Sigmoid colon (tissue), 7 donors: ENCODE data around the gene ATXN2. TPM values are rescaled to one million over a fixed set of nuclear protein-coding genes. Genes with fewer than 3 reads are reported as not detected.
"Not testable (repeated sequence)": the region's sequence is repeated elsewhere in the genome, so short reads cannot be mapped to it uniquely, and the experiment has no call there.

Source experiments
- DNase-seq: peaks from one replicate; pipeline ENCODE4 v3.0.0-alpha.2; 2019
- H3K27ac ChIP-seq, 4 donors: fragments of 200-600 bp; sonication (generic); one replicate each; pipeline ENCODE4 v1.5.1; 2016 to 2019; ENCODE audit warnings: mild to moderate bottlenecking in 1 of 4
- H3K27me3 ChIP-seq, 3 donors: fragments of 200-600 bp; sonication (generic); one replicate each; pipeline ENCODE4 v1.5.1; 2019; ENCODE audit warnings: mild to moderate bottlenecking in 1 of 3
- H3K36me3 ChIP-seq, 4 donors: fragments of 200-600 bp; sonication (generic); one replicate each; pipeline ENCODE4 v1.5.1; 2016 to 2019
- H3K4me1 ChIP-seq, 4 donors: fragments of 200-600 bp; sonication (generic); one replicate each; pipeline ENCODE4 v1.5.1; 2017 to 2019
- H3K4me3 ChIP-seq, 4 donors: fragments of 200-600 bp; sonication (generic); one replicate each; pipeline ENCODE4 v1.5.1; 2017 to 2019; ENCODE audit warnings: mild to moderate bottlenecking in 2 of 4, moderate library complexity in 1 of 4
- H3K9me3 ChIP-seq, 4 donors: fragments of 200-600 bp in 3 of 4; sonication (generic) in 3 of 4; one replicate each; pipeline versions ENCODE4 v1.5.1 to v1.6.1; 2013 to 2019
- EP300 ChIP-seq, 4 donors: sonication (generic); formaldehyde crosslinking; IDR thresholded peaks; one replicate each; pipeline ENCODE4 v1.6.1; 2017; ENCODE audit warnings: antibody characterized with exemption in 4 of 4
- POLR2A ChIP-seq, 2 donors: fragments of 450-650 bp; IDR thresholded peaks; one replicate each; pipeline ENCODE4 v1.6.1; 2016; ENCODE audit warnings: antibody characterized with exemption in 2 of 2, mild to moderate bottlenecking in 2 of 2, moderate library complexity in 2 of 2
- POLR2AphosphoS5 ChIP-seq, 4 donors: sonication (generic); formaldehyde crosslinking; IDR thresholded peaks; one replicate each; pipeline ENCODE4 v1.6.1; 2017; ENCODE audit warnings: antibody characterized with exemption in 4 of 4
- WGBS, 2 donors: extraction: QIAGEN DNeasy Blood & Tissue Kit; methylation state at CpG; one replicate each; pipeline ENCODE4 v1.1.7; 2013; 5-methylcytosine and 5-hydroxymethylcytosine counted together
- intact Hi-C: fragments of 100-400 bp; cut with DNase I; formaldehyde crosslinking; loops from one replicate; pipeline ENCODE4 v1.15.1; 2023
- polyA plus RNA-seq, 3 donors: library from polyadenylated mRNA; stranded (reverse); fragments of 200-250 nt; gene quantifications; one replicate each; pipeline ENCODE4 v1.2.3, GENCODE V29; 2013
- total RNA-seq, 4 donors: library from RNA; depleted of rRNA; stranded (reverse); fragments of >200 nt; gene quantifications; one replicate each; pipeline ENCODE4 v1.1.0, GENCODE V29; 2016
- TF ChIP-seq, protein P1 (sequence below), 4 experiments: fragments of 450-650 bp in 3 of 4; fragments of 200-600 bp in 1 of 4; IDR thresholded peaks; one replicate each; pipeline ENCODE4 v1.5.1; 2016 to 2019; ENCODE audit warnings: antibody characterized with exemption in 4 of 4, mild to moderate bottlenecking in 3 of 4, moderate library complexity in 2 of 4
- donor health status: healthy with polysubstance abuse.
- donor health status: Bipolar disorder and iron deficiency.
- donor health status: healthy.

Gene ATXN2
- total and polyA plus RNA-seq, 7 donors: 6.5 to 119 (median 42.5) TPM

DNA sequence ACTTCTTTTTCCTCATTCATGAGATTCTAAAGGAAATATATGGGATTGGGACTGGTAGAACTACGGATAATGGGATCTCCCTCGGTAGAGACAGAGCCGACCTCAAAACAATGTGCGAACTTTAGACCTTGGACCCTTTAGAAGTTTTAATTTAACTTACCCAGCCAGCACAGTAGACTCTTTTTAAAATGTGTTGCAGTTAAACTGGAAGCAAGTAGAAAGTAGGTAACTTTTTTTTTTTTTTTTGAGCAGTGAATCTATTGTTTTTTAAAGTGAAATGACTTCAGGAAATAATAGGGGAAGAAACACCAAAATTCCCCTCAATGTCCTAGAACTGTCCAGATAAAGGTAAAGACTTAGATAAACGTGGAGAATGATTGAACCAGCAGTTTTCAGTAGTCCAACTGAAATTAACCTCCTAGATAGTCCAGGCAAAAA lies 1.1 kb upstream of the ATXN2 start:
- TF ChIP-seq POLR2A (IDR thresholded peaks at IDR 0.05): no peak
- no peak for TF ChIP-seq EP300 (IDR thresholded peaks at IDR 0.05)
- no peak for TF ChIP-seq POLR2AphosphoS5 (IDR thresholded peaks at IDR 0.05)
- TF ChIP-seq, protein P1, sequence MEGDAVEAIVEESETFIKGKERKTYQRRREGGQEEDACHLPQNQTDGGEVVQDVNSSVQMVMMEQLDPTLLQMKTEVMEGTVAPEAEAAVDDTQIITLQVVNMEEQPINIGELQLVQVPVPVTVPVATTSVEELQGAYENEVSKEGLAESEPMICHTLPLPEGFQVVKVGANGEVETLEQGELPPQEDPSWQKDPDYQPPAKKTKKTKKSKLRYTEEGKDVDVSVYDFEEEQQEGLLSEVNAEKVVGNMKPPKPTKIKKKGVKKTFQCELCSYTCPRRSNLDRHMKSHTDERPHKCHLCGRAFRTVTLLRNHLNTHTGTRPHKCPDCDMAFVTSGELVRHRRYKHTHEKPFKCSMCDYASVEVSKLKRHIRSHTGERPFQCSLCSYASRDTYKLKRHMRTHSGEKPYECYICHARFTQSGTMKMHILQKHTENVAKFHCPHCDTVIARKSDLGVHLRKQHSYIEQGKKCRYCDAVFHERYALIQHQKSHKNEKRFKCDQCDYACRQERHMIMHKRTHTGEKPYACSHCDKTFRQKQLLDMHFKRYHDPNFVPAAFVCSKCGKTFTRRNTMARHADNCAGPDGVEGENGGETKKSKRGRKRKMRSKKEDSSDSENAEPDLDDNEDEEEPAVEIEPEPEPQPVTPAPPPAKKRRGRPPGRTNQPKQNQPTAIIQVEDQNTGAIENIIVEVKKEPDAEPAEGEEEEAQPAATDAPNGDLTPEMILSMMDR (IDR thresholded peaks at IDR 0.05): no peak
- no peak for DNase-seq
- intact Hi-C loops: no loop called here
- Histone ChIP-seq H3K27ac (peak overlapping the region; percentile 96 to 99 (median 98)), H3K4me1 (peaks cover 0 to 30% (median 26%) of the 10 kb centered on the region in 4 donors), H3K4me3 (peak overlapping the region in 3 of 4 donors; percentile 83 to 97 (median 96)), H3K9me3 (no peaks in the 10 kb centered on the region), H3K36me3 (no peaks in the 10 kb centered on the region), H3K27me3 (no peaks in the 10 kb centered on the region)
- WGBS, 2 donors: 2 to 12% methylated on average over 5 of the region's 5 CpGs

DNA sequence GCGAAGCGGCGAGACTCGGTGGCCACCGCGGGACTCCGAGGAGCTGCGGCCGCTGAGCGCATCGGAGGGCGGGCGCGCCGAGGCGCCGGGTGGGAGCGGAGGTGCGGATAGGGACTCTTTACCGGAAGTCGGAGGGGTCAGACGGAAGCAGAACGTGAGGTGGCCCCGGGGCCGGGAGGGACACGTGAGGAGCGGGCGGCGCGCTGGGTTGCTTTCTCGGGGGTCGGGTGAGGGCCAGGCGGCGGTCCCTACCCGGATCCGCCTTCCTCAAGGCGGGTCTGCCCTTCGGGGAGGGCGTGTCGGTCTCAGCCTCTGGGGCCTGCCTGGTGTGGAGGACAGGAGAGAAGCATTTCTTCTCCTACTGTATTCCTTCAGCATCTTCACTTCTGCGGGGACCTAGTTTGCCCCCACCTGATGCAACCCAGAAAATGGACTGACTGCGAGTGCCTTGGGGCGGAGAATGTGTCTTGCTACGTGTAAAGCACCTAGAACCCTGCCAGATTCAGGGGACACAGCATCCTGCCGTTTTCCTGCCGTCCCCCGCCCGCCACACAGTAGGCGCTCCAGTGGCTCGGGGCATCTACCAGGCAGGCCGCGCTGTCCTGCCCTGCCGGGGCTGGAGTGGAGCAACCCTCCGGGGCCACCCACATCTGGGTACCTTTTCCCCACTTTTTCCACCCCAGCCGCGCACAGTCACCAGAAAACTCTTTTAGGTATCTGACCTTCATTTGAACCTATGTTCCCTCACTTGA lies 514 bp upstream of the ATXN2 start:
- intact Hi-C loops: loop anchor here (5.0 kb wide), 2 partner anchors 38 to 88 kb away; partner anchors contain the start of genes ACAD10 and BRAP
- Histone ChIP-seq H3K36me3 (no peaks in the 10 kb centered on the region), H3K27me3 (no peaks in the 10 kb centered on the region), H3K4me3 (peak overlapping the region; percentile 83 to 97 (median 96)), H3K27ac (peak overlapping the region; percentile 96 to 99 (median 98)), H3K4me1 (peaks cover 0 to 36% (median 32%) of the 10 kb centered on the region in 4 donors), H3K9me3 (no peaks in the 10 kb centered on the region)
- DNase-seq: peak; percentile 96
- TF ChIP-seq POLR2AphosphoS5 (IDR thresholded peaks at IDR 0.05) (peak; percentile 89 to 98 (median 97)), EP300 (IDR thresholded peaks at IDR 0.05) (peak in 1 of 4 donors; percentile 1), POLR2A (IDR thresholded peaks at IDR 0.05) (peak; percentile 81 to 84)
- TF ChIP-seq, protein P1 (IDR thresholded peaks at IDR 0.05): no peak
- WGBS, 2 donors: 0% methylated on average over 56 of the region's 56 CpGs

DNA sequence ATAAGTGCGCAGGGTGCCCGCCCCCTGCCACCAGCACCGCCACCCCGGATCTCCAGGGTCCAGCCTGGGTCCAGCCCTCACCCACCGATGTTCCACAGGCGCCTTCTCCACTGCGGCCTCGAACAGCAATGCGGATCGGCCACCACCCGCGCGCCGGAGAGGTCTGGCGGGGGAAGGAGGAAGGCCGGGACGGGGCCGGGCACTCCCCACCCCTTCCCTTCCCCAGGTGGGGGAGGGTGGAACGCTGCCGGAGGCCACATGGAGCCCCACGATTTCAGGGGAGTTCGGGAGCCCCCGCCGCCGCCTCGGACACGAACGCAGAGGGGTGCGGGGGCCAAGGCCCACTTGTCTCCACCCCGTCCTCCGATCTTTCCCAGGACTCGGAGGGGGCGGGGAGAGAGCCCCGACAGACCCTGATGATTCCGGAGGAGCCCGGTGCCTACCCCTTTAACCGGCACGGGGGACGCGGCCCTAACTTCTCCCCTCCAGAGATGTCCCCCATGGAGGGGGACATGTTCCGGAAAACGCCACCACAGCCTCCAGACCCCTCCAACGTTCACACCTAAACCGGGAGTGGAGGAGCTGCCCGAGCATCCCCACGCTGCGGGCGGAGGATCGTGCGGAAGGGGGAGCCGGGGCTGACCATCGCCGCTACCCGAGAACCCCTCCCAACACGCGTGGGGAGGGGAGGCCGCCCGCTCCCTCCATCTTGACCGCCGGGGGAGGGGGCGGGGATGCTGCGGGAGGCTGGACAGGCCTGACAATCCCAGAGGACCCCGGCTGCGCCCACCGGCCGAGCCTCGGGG lies 1.1 kb downstream of the ATXN2 start:
- TF ChIP-seq EP300 (IDR thresholded peaks at IDR 0.05): no peak
- no peak for TF ChIP-seq POLR2A (IDR thresholded peaks at IDR 0.05)
- TF ChIP-seq, protein P1 (IDR thresholded peaks at IDR 0.05): no peak
- TF ChIP-seq POLR2AphosphoS5 (IDR thresholded peaks at IDR 0.05): peak in 1 of 4 donors; percentile 17
- no peaks in the 10 kb centered on the region for H3K36me3 ChIP-seq
- H3K9me3 ChIP-seq: no peaks in the 10 kb centered on the region
- peak; percentile 74 for DNase-seq
- 0% methylated on average over 67 of the region's 67 CpGs for WGBS, 2 donors
- H3K4me1 ChIP-seq: peaks cover 0 to 52% (median 45%) of the 10 kb centered on the region in 4 donors
- H3K4me3 ChIP-seq: peak overlapping the region; percentile 83 to 97 (median 96)
- peak overlapping the region; percentile 96 to 99 (median 98) for H3K27ac ChIP-seq
- intact Hi-C loops: loop anchor here (5.0 kb wide), 2 partner anchors 39 to 89 kb away; partner anchors contain the start of genes ACAD10 and BRAP
- no peaks in the 10 kb centered on the region for H3K27me3 ChIP-seq

DNA sequence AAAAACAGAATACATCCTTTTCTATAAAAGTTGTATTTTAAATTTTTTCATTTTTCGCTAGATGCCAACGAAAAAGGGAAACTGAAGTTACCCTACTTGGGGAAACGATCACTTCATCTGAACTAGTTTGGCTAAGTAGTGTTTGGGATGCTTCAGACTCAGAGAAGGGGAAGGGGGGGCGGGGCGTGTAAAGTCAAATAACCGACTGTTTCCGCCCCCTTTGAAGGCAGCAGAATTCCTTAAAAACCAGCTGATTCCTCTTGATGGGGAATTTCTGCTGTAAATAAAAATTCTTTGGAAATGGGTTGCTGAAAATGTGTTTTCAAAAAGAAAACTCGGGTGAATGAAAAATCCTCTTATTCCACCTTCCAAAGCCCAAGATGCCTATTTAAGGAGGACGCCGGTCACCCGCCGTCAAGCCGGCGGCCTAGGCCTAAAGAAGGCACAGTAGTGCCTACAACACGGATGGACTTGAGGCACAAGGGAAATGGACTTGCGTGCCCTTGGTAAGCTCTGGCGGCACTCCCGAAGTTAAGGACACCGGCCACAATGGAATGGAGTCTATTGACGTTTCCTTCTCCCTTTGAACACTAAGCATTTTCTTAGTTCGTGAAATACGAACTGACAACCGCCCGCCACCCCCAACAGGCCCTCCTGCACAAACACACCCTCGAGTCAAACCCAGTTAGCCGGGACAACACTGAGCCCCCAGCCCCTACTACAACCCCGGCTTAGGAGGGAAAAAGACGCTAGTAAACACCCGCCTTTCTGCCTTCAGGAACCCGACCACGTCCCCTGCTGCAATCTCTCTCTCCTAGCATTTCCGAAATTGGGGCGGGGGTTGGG lies 1.9 kb downstream of the ATXN2 start:
- Histone ChIP-seq H3K4me3 (peak overlapping the region; percentile 83 to 97 (median 96)), H3K4me1 (peaks cover 0 to 60% (median 48%) of the 10 kb centered on the region in 4 donors), H3K9me3 (no peaks in the 10 kb centered on the region), H3K27ac (peak overlapping the region; percentile 96 to 99 (median 98)), H3K36me3 (no peaks in the 10 kb centered on the region), H3K27me3 (no peaks in the 10 kb centered on the region)
- WGBS, 2 donors: 3 to 4% methylated on average over 33 of the region's 33 CpGs
- TF ChIP-seq POLR2AphosphoS5 (IDR thresholded peaks at IDR 0.05) (peak in 3 of 4 donors; percentile 34 to 45 (median 43)), POLR2A (IDR thresholded peaks at IDR 0.05) (peak in 1 of 2 donors; percentile 12), EP300 (IDR thresholded peaks at IDR 0.05) (no peak)
- TF ChIP-seq, protein P1 (IDR thresholded peaks at IDR 0.05): no peak
- intact Hi-C loops: loop anchor here (5.0 kb wide), 2 partner anchors 40 to 90 kb away; partner anchors contain the start of genes ACAD10 and BRAP
- peak; percentile 68 for DNase-seq

DNA sequence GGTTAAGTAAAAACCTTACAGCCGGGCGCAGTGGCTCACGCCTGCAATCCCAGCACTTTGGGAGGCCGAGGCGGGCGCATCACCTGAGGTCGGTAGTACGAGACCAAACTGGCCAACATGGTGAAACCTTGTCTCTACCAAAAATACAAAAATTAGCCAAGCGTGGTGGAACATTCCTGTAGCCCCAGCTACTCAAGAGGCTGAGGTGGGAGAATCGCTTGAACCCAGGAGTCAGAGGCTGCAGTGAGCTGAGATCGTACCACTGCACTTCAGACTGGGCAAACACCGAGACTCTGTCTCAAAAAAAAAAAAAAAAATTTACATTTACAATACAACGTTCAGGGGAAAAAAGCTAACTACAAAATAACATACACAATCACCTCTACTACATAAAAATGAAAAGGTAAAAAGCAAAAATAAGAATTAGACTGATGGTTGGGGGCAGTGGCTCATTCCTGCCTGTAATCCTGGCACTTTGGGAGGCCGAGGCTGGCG lies 3.7 kb downstream of the ATXN2 start:
- DNase-seq: peak; percentile 36
- not testable (repeated sequence) for H3K9me3 ChIP-seq, H3K36me3 ChIP-seq, H3K4me3 ChIP-seq, H3K27me3 ChIP-seq
- Histone ChIP-seq H3K27ac (peak overlapping the region; percentile 96 to 99 (median 98)), H3K4me1 (peaks cover 0 to 74% (median 60%) of the 10 kb centered on the region in 4 donors)
- 80 to 84% methylated on average over 15 of the region's 15 CpGs for WGBS, 2 donors
- intact Hi-C loops: loop anchor here (1.0 to 5.0 kb wide), 3 partner anchors 29 to 92 kb away; partner anchors contain the start of genes ACAD10 and BRAP

DNA sequence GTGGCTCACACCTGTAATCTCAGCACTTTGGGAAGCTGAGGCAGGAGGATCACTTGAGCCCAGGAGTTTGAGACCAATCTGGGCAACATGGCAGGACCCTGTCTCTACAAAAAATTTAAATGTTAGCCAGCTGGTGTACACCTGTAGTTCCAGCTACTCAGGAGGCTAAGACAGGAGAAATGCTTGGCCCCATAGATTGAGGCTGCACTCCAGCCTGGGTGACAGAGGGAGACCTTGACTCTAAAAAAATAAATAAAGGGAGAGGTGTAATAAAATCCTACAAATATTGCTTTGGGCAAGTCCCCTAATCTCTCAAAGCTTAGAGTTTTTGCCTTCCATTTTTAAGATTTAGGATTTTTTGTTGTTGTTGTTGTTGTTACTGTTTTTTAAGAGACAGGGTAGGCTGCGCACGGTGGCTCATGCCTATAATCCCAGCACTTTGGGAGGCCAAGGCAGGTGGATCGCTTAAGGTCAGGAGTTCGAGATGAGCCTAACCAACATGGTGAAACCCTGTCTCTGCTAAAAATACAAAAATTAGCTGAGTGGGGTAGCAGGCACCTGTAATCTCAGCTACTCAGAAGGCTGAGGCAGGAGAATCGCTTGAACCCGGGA lies 7.6 kb downstream of the ATXN2 start:
- H3K4me3 ChIP-seq, H3K27ac ChIP-seq, DNase-seq, intact Hi-C loops, H3K9me3 ChIP-seq, H3K36me3 ChIP-seq, H3K27me3 ChIP-seq: not testable (repeated sequence)
- WGBS, 2 donors: 90 to 93% methylated on average over 6 of the region's 6 CpGs
- H3K4me1 ChIP-seq: peaks cover 0 to 89% (median 70%) of the 10 kb centered on the region in 4 donors
